ENCODE data around the gene OSTM1.
"Not testable (repeated sequence)": the region's sequence is repeated elsewhere in the genome, so short reads cannot be mapped to it uniquely, and the experiment has no call there.

The OSTM1 gene

DNA sequence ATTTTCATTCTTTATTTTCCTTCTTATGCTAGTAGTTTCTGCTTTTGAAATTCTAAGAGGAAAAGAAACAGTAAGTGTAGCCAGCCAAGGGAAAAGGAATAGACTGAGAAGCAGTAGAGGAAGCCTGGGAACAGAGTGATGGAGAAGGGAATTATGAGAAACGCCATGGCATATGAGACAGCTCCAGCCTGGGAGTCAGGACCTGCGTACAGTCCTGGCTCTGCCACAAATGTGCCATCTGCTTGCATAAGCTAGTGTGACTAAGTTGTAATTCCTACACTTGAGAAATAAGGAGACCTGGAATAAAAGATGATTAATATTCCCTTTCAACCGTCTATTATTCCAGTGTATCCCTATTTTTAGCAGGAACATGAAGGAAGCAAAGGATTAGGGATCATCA, 47.5 kb downstream of the OSTM1 start:
- H3K4me3 ChIP-seq (ENCODE audit: low read depth, low read length), result no peak overlapping the region

DNA sequence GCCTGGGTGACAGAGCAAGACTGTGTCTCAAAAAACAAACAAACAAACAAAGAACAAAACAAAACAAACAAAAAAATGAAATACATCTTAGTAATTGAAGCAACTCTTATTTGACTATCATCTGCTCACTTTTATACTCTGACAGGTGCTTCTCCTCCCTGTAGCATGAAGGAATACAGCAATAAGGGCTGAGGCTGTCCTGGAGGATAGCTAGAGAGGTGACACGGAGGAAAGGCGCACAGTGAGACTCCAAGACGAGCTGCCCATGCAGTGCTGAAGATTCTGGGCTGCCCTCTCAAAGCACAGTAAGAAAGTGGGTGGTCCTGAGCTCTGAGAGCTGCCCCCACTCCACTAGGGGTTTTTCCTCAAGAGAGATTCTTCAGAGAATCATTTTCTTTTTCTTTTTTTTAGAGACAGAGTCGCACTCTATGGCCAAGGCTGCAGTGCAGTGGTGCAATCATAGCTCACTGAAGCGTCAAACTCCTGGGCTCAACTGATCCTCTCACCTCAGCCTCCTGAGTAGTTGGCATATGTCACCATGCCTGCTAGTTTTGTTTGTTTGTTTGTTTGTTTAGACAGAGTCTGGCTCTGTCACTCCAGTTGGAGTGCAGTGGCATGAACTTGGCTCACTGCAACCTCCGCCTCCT, 50.0 kb downstream of the OSTM1 start:
- H3K4me3 ChIP-seq (ENCODE audit: low read depth, low read length), result no peak overlapping the region

GRCh38 chr6:108020472-108021116, 53.9 kb downstream of the OSTM1 start:
- no peak overlapping the region for H3K4me3 ChIP-seq (ENCODE audit: low read depth, low read length)

GRCh38 chr6:108016283-108016682, 58.3 kb downstream of the OSTM1 start:
- not testable (repeated sequence) for H3K4me3 ChIP-seq (ENCODE audit: low read depth, low read length)

DNA sequence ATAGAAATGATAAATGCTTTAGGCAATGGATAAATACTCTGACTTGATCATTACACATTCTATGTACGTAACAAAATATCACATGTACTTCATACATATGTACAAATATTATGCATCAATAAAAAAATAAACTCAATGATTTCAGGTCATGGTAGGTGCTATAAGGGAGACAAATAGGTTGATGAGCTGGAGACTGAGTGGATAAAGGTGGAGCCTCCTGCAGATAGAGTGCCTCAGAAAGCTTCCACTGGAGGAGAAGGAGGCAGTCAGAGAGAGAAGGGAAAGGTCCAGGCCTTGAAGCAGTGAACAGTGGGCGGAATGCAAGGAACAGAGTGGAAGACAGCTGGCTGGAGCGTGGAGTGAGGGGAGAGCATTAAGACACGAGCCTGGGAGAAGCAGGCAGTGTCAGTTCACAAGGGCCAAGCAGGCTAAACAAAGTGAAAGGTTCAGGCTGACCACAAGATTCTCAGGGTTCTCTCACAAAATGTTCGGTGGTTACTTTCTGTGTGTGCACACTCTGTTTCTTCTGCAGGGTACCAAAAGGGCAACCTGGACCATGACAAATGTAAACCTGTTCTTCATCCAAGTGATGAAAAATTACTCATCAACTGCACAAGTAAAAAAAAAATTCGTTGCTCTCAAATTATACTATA, 60.6 kb downstream of the OSTM1 start:
- H3K4me3 ChIP-seq (ENCODE audit: low read depth, low read length), result no peak overlapping the region

DNA sequence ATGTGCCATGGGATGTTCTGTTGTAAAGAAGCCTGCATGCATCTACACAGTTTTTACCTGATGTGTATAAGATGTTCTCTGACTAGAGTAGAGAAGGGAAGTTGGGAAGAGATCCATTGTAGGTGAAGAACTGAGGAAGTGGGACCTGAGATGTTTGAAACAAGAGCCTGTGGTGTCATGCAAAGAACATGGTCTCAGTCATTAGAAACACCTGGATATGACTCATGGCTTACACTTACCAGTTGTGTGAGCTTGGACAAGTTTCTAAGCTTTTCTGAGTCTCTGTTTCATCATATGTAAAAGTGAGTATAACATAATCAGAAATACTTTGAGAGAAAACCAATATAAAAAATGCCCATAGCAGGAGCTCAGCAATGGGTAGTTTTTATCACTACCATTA, 64.6 kb downstream of the OSTM1 start:
- H3K4me3 ChIP-seq (ENCODE audit: low read depth, low read length), result no peak overlapping the region

DNA sequence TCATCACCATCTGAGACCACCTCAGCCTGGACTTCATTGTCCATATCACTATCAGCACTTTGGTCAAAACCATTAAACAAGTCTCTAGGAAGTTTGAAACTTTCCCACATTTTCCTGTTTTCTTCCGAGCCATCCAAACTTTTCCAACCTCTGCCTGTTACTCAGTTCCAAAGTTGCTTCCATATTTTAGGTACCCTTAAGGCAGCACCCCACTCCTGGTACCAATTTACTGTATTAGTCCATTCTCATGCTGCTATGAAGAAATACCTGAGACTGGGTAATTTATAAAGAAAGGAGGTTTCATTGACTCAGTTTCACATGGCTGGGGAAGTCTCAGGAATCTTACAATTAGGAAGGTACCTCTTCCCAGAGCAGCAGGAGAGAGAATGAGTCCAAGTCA, 65.3 kb downstream of the OSTM1 start:
- H3K4me3 ChIP-seq (ENCODE audit: low read depth, low read length), result not testable (repeated sequence)

DNA sequence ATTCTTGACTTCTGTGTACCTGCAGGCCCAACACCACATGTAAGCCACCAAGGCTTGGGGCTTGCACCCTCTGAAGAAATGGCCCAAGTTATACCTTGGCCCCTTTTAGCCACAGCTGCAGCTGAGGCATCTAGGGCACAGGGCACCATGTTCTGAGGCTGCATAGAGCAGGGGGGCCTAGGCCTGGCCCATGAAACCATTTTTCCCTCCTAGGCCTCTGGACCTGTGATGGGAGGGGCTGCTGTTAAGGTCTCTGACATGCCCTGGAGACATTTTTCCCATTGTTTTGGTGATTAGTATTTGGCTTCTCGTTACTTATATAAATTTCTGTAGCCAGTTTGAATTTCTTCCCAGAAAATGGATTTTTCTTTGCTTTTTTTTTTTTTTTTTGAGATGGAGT, 66.2 kb downstream of the OSTM1 start:
- H3K4me3 ChIP-seq (ENCODE audit: low read depth, low read length), result no peak overlapping the region

GRCh38 chr6:108005961-108006360, 68.6 kb downstream of the OSTM1 start:
- H3K4me3 ChIP-seq (ENCODE audit: low read depth, low read length), result no peak overlapping the region

GRCh38 chr6:108004861-108005260, 69.7 kb downstream of the OSTM1 start:
- no peak overlapping the region for H3K4me3 ChIP-seq (ENCODE audit: low read depth, low read length)

- no peak overlapping the region for H3K4me3 ChIP-seq (ENCODE audit: low read depth, low read length)
Measured at GRCh38 chr6:108002365-108003221, 71.9 kb downstream of the OSTM1 start.

- H3K4me3 ChIP-seq (ENCODE audit: low read depth, low read length), result no peak overlapping the region
Measured at GRCh38 chr6:108001696-108002231, 72.8 kb downstream of the OSTM1 start.

DNA sequence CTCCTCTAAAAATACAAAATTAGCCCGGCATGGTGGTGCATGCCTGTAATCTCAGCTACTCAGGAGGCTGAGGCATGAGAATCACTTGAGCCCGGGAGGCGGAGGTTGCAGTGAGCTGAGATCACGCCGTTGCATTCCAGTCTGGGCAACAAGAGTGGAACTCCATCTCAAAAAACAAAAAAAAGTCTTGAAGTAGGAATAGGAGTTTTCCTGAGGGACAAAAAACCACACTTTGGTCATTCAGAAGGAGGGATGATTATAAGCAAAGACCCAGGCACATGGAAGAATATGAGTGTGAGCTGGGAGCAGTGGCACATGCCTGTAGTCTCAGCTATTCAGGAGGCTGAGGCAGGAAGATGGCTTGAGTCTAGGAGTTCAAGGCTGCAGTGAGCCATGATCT, 74.3 kb downstream of the OSTM1 start:
- not testable (repeated sequence) for H3K4me3 ChIP-seq (ENCODE audit: low read depth, low read length)

GRCh38 chr6:107999341-107999740, 75.2 kb downstream of the OSTM1 start:
- no peak overlapping the region for H3K4me3 ChIP-seq (ENCODE audit: low read depth, low read length)

DNA sequence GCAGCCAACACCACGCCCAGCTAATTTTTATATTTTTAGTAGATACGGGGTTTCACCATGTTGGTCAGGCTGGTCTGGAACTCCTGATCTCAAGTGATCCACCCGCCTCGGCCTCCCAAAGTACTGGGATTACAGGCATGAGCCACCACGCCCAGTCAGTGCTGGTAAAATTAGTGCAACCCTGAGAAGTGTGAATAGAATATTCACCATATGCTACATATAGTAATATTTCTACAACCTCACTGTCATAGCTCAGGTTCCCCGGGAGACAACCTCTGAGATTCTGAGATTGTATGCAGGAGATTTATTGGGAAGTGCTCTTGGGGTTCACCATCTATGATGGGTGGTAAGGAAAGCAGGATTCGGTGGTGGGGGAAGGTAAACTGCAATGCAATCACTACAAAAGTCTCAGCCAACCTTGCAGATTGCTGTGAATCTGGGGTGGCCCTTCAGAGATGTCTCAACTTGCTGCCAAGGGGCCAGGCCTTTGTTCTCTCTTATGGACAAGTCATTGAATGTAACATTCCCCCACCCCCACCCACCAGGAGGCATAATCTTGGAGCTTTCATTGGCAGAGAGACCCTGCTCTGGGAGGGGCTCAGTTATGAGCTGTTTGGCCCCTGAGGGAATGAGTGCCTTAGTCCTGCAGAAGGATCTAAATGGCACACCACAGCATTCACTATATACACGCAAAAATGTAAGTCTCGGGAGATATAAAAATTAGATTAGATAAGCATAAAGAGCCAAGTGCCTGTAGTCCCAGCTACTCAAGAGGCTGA, 82.6 kb downstream of the OSTM1 start:
- no peak overlapping the region for H3K4me3 ChIP-seq (ENCODE audit: low read depth, low read length)

Measured in iPS-11a (cell line).